Large intestine (tissue), 3 donors: Measurements from ENCODE around the gene ASCC3. TPM values are rescaled to one million over a fixed set of nuclear protein-coding genes. Genes with fewer than 3 reads are reported as not detected.

Experiments
- DNase-seq, 2 donors: peaks; one replicate each; pipeline versions ENCODE4 v3.0.0 to v3.0.0-alpha.2; 2013
- H3K27ac ChIP-seq: one replicate; pipeline ENCODE4 v1.5.1; 2013; ENCODE audit warnings: low read length
- H3K27me3 ChIP-seq: 2 replicates; pipeline ENCODE4 v1.6.1; 2013; ENCODE audit warnings: low read length; ENCODE audit not compliant: control insufficient read depth, insufficient read depth
- H3K36me3 ChIP-seq: 2 replicates; pipeline ENCODE4 v1.6.1; 2013; ENCODE audit warnings: low read length; ENCODE audit not compliant: control insufficient read depth, insufficient read depth
- H3K4me1 ChIP-seq: one replicate; pipeline ENCODE4 v1.6.1; 2013; ENCODE audit warnings: low read length; ENCODE audit not compliant: control insufficient read depth, insufficient read depth
- H3K4me3 ChIP-seq: one replicate; pipeline ENCODE4 v1.5.1; 2013; ENCODE audit warnings: low read length
- H3K9me3 ChIP-seq: one replicate; pipeline ENCODE4 v1.6.1; 2013; ENCODE audit warnings: mild to moderate bottlenecking, low read depth, low read length, moderate library complexity; ENCODE audit not compliant: control insufficient read depth
- WGBS: methylation state at CpG from one replicate; pipeline ENCODE4 v1.1.5; 2013; ENCODE audit warnings: low lambda C conversion rate; ENCODE audit not compliant: insufficient coverage; 5-methylcytosine and 5-hydroxymethylcytosine counted together
- polyA plus RNA-seq: library from polyadenylated mRNA; unstranded; fragments of 120-200 nt; gene quantifications from one replicate; pipeline ENCODE4 v1.2.1, GENCODE V29; 2013

ASCC3 gene
- polyA plus RNA-seq, 1 donor, result 25.8 TPM

DNA sequence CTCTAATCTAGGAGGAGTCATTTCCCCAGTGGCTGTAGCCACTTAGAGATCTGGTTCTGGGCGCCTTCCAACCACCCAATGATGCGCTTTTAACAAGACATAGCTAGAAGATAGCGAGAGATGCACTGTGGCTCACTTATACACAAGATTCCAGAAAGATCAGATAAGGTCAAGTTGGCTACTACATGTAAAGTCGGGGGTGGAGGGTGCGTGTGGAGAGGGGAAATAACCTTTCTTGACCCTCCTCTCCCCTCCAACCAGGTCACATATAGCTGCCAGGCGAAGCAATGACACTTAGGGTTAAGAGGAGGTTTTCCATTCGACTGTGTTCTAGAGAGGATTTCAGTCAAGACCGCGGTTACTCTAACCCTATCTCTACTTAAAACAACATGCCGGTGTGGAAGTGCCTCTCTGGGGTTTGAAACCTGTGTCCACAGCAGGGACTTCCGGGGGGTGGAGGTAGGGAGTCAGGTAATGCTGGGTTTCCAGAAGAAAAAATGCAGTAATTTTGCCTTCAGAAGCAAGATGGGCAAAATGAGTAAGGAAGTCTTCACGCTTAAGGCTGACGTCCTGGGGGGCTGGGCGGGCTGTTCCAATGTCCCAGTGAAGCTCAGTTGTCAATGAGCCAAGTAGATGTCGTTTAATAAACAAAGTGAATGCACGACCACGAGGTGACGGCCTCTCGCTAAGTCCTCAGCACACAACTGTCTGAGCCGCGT lies 414.6 kb downstream of the ASCC3 start:
- H3K27ac ChIP-seq, result no peak overlapping the region
- H3K27me3 ChIP-seq, result peaks cover 98% of the 10 kb centered on the region
- peak in 1 of 2 donors; percentile 24 for DNase-seq
- H3K4me1 ChIP-seq, result peaks cover 12% of the 10 kb centered on the region
- peaks cover 17% of the 10 kb centered on the region for H3K9me3 ChIP-seq
- H3K4me3 ChIP-seq, result no peak overlapping the region
- no peaks in the 10 kb centered on the region for H3K36me3 ChIP-seq
- WGBS, result 0% methylated on average over 2 of the region's 21 CpGs

DNA sequence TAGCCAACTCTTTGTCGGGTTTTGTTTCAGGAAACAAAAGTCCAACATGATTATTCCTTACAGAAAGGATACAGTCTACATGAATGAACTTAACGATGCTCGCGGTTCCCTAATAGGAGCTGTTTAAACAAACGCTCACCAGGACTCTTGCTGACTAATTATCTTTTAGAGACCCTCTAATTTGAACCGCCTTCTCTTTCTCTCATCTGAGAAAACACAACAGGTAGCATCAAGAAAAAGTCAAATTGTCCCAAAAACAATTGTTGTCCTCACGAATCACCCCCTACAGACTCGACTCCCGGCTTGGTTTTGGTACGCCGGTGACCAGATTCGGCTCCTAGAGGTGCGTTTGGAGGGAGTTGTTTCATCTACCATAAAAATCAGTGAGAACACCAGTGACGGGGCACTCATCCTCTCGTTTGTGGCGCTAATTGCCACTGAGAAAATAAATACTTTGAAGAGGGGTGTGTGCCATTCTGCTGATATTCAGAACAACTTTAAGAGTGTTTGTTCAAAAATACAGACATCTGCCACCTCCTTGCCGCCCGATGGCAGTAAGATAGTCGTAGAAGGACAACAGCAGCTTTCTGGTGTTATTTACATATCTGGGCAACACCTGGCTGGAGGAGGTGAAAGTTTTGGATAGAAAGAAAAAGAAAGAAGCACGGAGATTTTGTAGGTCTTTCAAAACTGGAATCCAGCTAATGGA lies 415.3 kb downstream of the ASCC3 start:
- H3K27me3 ChIP-seq, result peaks cover 99% of the 10 kb centered on the region
- H3K4me1 ChIP-seq, result peaks cover 12% of the 10 kb centered on the region
- H3K36me3 ChIP-seq, result no peaks in the 10 kb centered on the region
- H3K27ac ChIP-seq, result no peak overlapping the region
- 0% methylated on average over 1 of the region's 20 CpGs for WGBS
- no peak for DNase-seq
- H3K9me3 ChIP-seq, result peaks cover 17% of the 10 kb centered on the region
- no peak overlapping the region for H3K4me3 ChIP-seq

DNA sequence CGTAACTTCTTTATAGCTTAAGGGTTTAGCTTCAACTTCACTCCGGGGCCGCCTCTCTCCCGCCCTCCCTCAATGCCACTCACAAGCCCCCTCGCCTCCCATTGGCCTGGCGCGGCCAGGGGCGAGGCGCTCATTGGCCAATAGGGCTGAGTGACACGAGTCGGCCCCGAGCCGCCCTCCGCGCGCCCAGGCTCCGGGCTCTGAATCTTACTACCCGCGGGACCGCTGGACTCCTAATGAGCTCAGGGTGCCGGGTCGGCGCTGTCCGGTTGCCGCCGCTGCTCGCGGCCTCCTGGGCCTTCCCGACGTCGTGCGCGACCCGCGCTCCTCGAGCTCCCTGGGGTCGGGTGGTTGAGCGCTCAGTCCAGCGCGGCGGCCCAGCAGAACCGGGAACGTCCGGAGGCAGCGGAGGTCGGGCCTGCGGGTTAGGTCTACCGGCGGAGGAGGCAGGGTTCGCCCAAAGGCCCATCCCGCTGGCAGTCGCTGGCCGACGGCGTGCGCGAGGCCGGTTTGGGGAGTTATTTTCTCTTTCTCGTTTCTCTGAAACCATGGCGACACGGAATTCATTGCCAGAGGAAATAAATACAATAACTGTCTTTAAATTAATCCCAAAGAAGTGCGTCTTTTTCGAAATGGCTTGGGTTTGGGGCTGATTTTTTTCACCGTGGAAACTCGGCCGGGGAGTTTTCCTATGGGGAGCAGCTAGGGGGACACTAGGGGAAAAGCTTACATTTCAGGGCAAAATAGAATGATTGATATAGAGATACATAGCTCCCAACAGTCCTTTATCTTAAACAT lies 416.0 kb downstream of the ASCC3 start, which contains the start of gene SIM1:
SIM1 (minus strand) TSS at position 19 of the 798 bp plus-strand sequence. CDS start 1,453 bp downstream, outside the sequence.
- Histone ChIP-seq H3K27me3 (peaks cover 98% of the 10 kb centered on the region), H3K4me1 (peaks cover 12% of the 10 kb centered on the region), H3K27ac (no peak within 1 kb of the TSS), H3K36me3 (no peaks in the 10 kb centered on the region), H3K4me3 (peak within 1 kb of the TSS; percentile 14), H3K9me3 (peaks cover 17% of the 10 kb centered on the region)
- WGBS, result 0% methylated on average over 1 of the region's 66 CpGs
- DNase-seq, result peak; percentile 31 to 62

DNA sequence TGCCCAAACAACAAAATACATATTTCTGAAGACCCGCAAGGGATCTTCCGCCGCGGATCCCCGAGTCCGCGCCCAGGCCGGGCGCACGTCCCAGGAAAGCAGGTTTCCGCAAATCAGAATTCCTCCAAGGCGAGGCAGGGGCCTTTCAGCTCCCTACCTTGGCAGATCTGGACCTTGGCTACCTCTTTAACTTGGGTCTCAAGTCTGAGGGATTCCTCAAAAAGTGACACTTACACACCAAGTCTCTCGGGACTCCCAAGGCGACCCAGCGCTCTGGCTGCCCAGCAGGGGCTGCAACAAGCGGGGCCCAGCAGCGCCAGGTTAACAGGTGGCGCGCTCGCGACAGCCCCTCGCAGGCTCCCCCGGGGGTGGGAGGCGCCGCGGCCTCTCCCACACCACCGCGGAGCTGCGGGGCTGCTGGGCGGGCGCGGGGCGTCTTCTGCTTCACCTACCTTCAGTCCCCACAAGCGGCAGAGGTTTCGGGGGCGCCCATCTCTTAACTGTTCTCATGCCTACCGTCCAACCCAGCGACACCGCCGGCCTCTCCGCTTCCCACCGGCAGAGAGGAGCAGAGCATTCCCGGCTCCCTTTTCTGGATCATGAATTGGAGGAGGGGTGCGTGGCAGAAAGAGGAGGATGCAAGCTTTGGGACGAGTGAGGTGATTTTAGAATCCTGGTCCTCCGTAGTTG lies 416.8 kb downstream of the ASCC3 start:
- no peak for DNase-seq
- WGBS, result no CpG with 5 or more reads among the region's 46 CpGs
- Histone ChIP-seq H3K9me3 (peaks cover 15% of the 10 kb centered on the region), H3K36me3 (no peaks in the 10 kb centered on the region), H3K4me1 (peaks cover 12% of the 10 kb centered on the region), H3K4me3 (peak overlapping the region; percentile 14), H3K27me3 (peaks cover 98% of the 10 kb centered on the region), H3K27ac (no peak overlapping the region)

DNA sequence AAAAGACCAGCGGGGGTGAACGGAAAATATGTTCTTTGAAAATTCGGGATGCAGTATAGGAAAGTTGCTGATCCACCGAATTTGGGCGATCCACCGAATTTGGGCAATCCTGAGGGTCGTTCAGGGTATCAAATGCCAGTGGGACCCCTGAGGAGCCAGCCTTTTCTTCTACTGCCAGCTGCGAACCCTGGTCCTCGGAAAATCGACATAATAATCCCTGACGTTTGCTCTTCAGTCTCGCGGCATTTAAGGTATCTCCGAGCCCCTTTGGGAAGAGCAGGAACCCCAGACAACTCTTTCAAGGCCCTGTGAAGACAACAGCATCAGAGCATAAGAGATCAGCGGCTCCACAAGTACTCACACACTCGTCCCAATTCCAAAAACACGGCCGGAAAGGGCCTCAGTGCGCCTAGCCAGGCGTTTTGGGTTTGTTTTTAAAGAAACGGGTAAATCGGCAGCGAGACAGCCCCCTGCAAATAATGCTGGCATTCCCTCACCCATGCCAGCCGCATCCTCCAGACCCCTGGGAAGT lies 417.4 kb downstream of the ASCC3 start:
- Histone ChIP-seq H3K27ac (no peak overlapping the region), H3K36me3 (no peaks in the 10 kb centered on the region), H3K4me3 (no peak overlapping the region), H3K4me1 (peaks cover 12% of the 10 kb centered on the region), H3K27me3 (peaks cover 98% of the 10 kb centered on the region), H3K9me3 (peaks cover 13% of the 10 kb centered on the region)
- DNase-seq, result no peak
- WGBS, result 0% methylated on average over 1 of the region's 24 CpGs

DNA sequence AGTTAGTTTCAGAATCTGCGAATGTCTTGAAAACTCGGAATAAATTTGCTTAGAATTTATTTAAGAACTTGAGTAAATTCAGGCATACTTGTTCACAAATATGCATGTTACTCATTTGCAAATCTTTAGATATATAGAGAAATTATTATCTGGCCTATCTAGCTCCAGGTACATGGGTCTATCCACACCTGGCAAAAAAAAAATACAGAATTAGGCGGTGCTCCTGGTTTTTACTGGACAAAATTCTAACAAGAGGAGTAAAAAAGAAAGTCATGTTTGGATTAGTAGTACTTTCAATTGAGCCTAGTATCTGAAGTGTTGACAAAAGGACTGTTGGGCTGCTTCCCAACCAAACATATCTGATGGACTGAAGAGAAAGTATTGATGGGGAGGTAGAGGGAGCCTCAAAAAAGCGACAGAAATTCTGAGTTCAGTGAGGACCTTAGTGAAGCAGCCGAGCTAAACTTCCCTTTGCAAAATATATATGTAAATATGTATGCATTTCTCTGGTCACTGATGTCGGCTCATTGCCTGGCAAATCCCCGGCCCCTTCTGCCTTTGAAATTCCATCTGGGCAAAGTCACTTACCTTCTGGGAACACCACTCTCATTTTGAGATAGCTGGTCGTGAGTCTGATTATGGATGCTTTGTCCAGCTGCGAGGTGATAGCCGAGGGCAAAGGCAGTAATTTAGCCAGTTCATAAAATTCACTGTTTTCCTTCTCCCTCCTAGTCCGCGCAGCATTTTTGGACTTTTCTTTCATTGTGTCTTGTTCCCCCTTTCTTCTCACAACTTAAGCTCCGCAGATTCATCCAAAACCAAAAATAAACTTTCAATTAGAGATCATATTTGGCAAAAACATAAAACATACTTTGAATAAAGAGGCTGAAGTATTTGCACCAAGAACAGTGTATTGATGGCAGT lies 418.2 kb downstream of the ASCC3 start:
- H3K27me3 ChIP-seq, result peaks cover 98% of the 10 kb centered on the region
- H3K27ac ChIP-seq, result no peak overlapping the region
- H3K9me3 ChIP-seq, result peaks cover 20% of the 10 kb centered on the region
- no peaks in the 10 kb centered on the region for H3K36me3 ChIP-seq
- peaks cover 12% of the 10 kb centered on the region for H3K4me1 ChIP-seq
- WGBS, result 12% methylated on average over 7 of the region's 13 CpGs
- H3K4me3 ChIP-seq, result no peak overlapping the region
- no peak for DNase-seq

DNA sequence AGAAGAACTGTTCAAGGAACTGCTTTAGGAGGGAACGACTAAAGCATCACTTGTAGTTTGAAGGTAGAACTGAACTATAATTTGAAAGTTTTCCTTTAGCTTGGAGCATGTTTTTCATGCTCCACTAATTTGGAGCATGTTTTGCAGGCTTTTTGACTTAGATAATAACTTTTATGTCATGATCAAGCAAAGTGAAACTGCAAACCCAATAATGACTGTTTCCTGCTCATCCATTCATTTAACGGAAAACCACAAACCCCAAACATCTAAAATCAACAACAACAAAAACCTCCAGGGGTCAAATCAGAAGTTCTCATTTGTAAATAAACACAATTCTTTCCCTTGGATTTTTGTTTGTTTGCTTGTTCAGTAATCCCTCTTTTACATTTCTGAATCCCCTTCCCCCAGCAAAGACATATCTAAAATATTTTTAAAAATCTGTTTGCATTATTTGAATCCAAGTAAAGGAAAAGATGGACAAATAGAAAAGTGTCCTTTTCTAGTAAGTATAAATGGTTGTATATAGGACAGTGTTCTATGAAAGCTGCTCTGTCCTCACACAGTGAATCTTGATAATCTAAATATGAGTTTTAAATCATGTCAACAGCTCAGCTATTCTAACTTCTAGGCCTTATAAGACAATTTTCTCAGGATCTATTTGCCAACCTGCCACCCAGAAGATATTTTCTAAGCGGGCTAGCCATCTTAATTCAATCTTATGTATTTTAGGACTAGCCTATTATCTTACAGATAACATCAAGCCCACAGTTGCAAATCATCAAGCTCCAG lies 419.0 kb downstream of the ASCC3 start:
- Histone ChIP-seq H3K27ac (no peak overlapping the region), H3K36me3 (no peaks in the 10 kb centered on the region), H3K9me3 (peaks cover 26% of the 10 kb centered on the region), H3K4me1 (peaks cover 12% of the 10 kb centered on the region), H3K4me3 (no peak overlapping the region), H3K27me3 (peaks cover 98% of the 10 kb centered on the region)
- no CpG with 5 or more reads among the region's 3 CpGs for WGBS
- DNase-seq, result no peak

DNA sequence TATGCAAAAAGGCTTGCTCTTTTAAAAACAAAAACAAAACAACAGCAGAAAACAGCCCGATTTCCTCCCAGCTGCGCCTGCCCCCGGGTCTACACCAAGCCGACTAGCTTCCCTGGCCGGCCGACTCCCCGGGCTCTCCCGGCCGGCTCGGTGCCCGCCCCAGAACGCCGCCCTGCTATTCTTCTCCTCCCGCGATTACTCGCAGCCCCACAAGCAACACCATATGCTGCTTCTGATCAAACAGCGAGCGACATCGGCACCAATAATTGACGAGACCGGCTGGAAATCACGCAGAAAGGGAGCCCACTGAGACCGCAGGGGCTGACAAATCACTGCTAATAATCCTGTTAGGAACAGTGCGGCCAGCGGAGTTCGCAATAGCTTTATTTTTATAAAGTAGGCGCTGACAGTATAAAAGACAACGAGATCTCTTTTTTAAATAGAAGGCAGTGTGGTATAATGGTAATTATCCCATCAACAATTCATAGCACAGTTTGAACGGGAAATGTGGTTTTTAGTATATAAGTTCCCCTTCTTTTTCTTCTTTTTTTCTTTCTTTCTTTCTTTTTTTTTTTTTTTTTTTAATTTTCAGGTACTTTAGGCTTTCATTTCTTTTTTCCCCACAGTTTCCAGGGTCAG lies 419.7 kb downstream of the ASCC3 start:
- Histone ChIP-seq H3K27me3 (peaks cover 98% of the 10 kb centered on the region), H3K36me3 (no peaks in the 10 kb centered on the region), H3K4me1 (peaks cover 8% of the 10 kb centered on the region), H3K27ac (no peak overlapping the region), H3K9me3 (peaks cover 24% of the 10 kb centered on the region), H3K4me3 (no peak overlapping the region)
- 0% methylated on average over 1 of the region's 29 CpGs for WGBS
- DNase-seq, result no peak
